HCT116 (cell line): Measurements from ENCODE around the gene TOPORS.

Experiments used
- ELF1 ChIP-seq: IDR thresholded peaks from 2 replicates; pipeline ENCODE4 v1.6.1; 2012; ENCODE audit warnings: low read depth, borderline replicate concordance
- EZH2phosphoT487 ChIP-seq: fragments of 200-600 bp; IDR thresholded peaks from 2 replicates; pipeline ENCODE4 v1.6.1; 2018; ENCODE audit warnings: antibody characterized with exemption, borderline replicate concordance
- POLR2A ChIP-seq: IDR thresholded peaks from 2 replicates; pipeline ENCODE4 v1.7.0; 2011; ENCODE audit warnings: borderline replicate concordance; ENCODE audit not compliant: insufficient read depth, insufficient read length; ENCODE audit errors: extremely low read depth
- POLR2AphosphoS5 ChIP-seq: IDR thresholded peaks from 2 replicates; pipeline ENCODE4 v1.6.1; 2011; ENCODE audit warnings: mild to moderate bottlenecking, low read depth, low read length, moderate library complexity
- SIN3A ChIP-seq: IDR thresholded peaks from 2 replicates; pipeline ENCODE4 v1.6.1; 2012; ENCODE audit warnings: low read depth
- SRF ChIP-seq: IDR thresholded peaks from 2 replicates; pipeline ENCODE4 v1.6.1; 2012; ENCODE audit warnings: low read depth
- TCF7L2 ChIP-seq: IDR thresholded peaks from 2 replicates; pipeline ENCODE4 v1.7.0; 2011; ENCODE audit warnings: borderline replicate concordance, inconsistent platforms; ENCODE audit not compliant: insufficient read depth, insufficient read length; ENCODE audit errors: extremely low read depth
- YY1 ChIP-seq: IDR thresholded peaks from 2 replicates; pipeline ENCODE4 v1.6.1; 2011; ENCODE audit warnings: low read length, low read depth, moderate library complexity, mild to moderate bottlenecking; ENCODE audit not compliant: insufficient replicate concordance; ENCODE audit errors: extremely low read depth
- ZFX ChIP-seq: fragments of 450-650 bp; IDR thresholded peaks from 2 replicates; pipeline ENCODE4 v1.6.1; 2017
- TF ChIP-seq, protein P1 (sequence below), 3 experiments: fragments of 200-600 bp in 1 of 3; sonication (generic) in 1 of 3; IDR thresholded peaks in 2 of 3; conservative IDR thresholded peaks in 1 of 3; 2 replicates each; pipeline ENCODE4 v1.5.1; 2012 to 2017; ENCODE audit warnings: low read depth in 2 of 3, low read length in 2 of 3, antibody characterized with exemption in 1 of 3, borderline replicate concordance in 1 of 3, control low read depth in 1 of 3, mild to moderate bottlenecking in 1 of 3, mixed read lengths in 1 of 3, mixed run types in 1 of 3, moderate library complexity in 1 of 3; ENCODE audit not compliant: insufficient read depth in 1 of 3
- TF ChIP-seq, protein P2 (sequence below): IDR thresholded peaks from 2 replicates; pipeline ENCODE4 v1.6.1; 2012; ENCODE audit warnings: low read depth
- TF ChIP-seq, protein P3 (sequence below): IDR thresholded peaks from 2 replicates; pipeline ENCODE4 v1.6.1; 2012
- TF ChIP-seq, protein P4 (sequence below): IDR thresholded peaks from 2 replicates; pipeline ENCODE4 v1.6.1; 2012

DNA sequence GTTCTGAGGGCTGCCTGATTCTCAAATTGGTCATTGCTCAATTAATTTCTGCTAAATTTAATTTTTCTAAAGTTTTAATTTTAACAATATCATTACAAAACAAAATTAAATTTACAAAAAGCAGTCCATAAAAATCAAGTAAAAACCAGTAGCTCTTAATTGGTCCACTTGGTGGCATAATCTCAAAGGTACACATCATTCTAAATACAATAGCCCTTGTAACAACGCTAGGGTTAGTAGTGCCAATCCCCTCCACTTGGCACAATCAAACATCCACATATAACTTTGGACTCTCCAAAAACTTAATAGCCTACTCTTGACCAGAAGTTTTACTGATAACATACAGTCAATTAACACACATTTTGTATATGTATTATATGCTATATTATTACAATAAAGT lies 22.5 kb upstream of the TOPORS start:
- TF ChIP-seq EZH2phosphoT487 (no peak), TCF7L2 (no peak), POLR2A (no peak), SRF (no peak), POLR2AphosphoS5 (no peak), ZFX (no peak), YY1 (no peak), SIN3A (no peak), ELF1 (no peak)
- TF ChIP-seq, protein P1, sequence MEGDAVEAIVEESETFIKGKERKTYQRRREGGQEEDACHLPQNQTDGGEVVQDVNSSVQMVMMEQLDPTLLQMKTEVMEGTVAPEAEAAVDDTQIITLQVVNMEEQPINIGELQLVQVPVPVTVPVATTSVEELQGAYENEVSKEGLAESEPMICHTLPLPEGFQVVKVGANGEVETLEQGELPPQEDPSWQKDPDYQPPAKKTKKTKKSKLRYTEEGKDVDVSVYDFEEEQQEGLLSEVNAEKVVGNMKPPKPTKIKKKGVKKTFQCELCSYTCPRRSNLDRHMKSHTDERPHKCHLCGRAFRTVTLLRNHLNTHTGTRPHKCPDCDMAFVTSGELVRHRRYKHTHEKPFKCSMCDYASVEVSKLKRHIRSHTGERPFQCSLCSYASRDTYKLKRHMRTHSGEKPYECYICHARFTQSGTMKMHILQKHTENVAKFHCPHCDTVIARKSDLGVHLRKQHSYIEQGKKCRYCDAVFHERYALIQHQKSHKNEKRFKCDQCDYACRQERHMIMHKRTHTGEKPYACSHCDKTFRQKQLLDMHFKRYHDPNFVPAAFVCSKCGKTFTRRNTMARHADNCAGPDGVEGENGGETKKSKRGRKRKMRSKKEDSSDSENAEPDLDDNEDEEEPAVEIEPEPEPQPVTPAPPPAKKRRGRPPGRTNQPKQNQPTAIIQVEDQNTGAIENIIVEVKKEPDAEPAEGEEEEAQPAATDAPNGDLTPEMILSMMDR (IDR thresholded peaks at IDR 0.05 in 2 of 3, conservative IDR thresholded peaks at IDR 0.05 in 1 of 3; ENCODE audit: borderline replicate concordance in 1 of 3, insufficient read depth in 1 of 3, low read depth in 2 of 3, low read length in 2 of 3) = no peak
- TF ChIP-seq, protein P2, sequence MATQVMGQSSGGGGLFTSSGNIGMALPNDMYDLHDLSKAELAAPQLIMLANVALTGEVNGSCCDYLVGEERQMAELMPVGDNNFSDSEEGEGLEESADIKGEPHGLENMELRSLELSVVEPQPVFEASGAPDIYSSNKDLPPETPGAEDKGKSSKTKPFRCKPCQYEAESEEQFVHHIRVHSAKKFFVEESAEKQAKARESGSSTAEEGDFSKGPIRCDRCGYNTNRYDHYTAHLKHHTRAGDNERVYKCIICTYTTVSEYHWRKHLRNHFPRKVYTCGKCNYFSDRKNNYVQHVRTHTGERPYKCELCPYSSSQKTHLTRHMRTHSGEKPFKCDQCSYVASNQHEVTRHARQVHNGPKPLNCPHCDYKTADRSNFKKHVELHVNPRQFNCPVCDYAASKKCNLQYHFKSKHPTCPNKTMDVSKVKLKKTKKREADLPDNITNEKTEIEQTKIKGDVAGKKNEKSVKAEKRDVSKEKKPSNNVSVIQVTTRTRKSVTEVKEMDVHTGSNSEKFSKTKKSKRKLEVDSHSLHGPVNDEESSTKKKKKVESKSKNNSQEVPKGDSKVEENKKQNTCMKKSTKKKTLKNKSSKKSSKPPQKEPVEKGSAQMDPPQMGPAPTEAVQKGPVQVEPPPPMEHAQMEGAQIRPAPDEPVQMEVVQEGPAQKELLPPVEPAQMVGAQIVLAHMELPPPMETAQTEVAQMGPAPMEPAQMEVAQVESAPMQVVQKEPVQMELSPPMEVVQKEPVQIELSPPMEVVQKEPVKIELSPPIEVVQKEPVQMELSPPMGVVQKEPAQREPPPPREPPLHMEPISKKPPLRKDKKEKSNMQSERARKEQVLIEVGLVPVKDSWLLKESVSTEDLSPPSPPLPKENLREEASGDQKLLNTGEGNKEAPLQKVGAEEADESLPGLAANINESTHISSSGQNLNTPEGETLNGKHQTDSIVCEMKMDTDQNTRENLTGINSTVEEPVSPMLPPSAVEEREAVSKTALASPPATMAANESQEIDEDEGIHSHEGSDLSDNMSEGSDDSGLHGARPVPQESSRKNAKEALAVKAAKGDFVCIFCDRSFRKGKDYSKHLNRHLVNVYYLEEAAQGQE = no peak
- TF ChIP-seq, protein P3, sequence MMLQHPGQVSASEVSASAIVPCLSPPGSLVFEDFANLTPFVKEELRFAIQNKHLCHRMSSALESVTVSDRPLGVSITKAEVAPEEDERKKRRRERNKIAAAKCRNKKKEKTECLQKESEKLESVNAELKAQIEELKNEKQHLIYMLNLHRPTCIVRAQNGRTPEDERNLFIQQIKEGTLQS = no peak
- TF ChIP-seq, protein P4, sequence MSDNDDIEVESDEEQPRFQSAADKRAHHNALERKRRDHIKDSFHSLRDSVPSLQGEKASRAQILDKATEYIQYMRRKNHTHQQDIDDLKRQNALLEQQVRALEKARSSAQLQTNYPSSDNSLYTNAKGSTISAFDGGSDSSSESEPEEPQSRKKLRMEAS = no peak
